Aorta (tissue), 5 donors: ENCODE results near the gene RND1. TPM values are rescaled to one million over a fixed set of nuclear protein-coding genes. Genes with fewer than 3 reads are reported as not detected.

Source experiments
- ATAC-seq: fragments of 200-7000 bp; cut with Tn5 transposase; one replicate; pipeline ENCODE4 v1.9.1; 2022; ENCODE audit warnings: moderate library complexity; ENCODE audit not compliant: low FRiP score
- DNase-seq, 2 donors: peaks; one replicate each; pipeline ENCODE4 v3.0.0-alpha.2; 2020
- H3K27ac ChIP-seq, 2 donors: one replicate each; pipeline ENCODE4 v1.5.1; 2013; ENCODE audit warnings: low read length in 2 of 2, mild to moderate bottlenecking in 2 of 2, moderate library complexity in 2 of 2, control low read depth in 1 of 2, inconsistent platforms in 1 of 2, low read depth in 1 of 2
- H3K27me3 ChIP-seq, 2 donors: one replicate each; pipeline ENCODE4 v1.6.1; 2013; ENCODE audit warnings: control low read depth in 1 of 2, low read length in 1 of 2, mild to moderate bottlenecking in 1 of 2, moderate library complexity in 1 of 2; ENCODE audit not compliant: insufficient read depth in 2 of 2, control insufficient read depth in 1 of 2
- H3K36me3 ChIP-seq, 2 donors: one replicate each; pipeline ENCODE4 v1.6.1; 2013; ENCODE audit warnings: control low read depth in 1 of 2, low read length in 1 of 2, mild to moderate bottlenecking in 1 of 2; ENCODE audit not compliant: insufficient read depth in 2 of 2, control insufficient read depth in 1 of 2
- H3K4me1 ChIP-seq, 2 donors: one replicate each; pipeline ENCODE4 v1.6.1; 2013; ENCODE audit warnings: low read length in 2 of 2, control low read depth in 1 of 2, mild to moderate bottlenecking in 1 of 2, moderate library complexity in 1 of 2; ENCODE audit not compliant: insufficient read depth in 2 of 2, control insufficient read depth in 1 of 2
- H3K4me3 ChIP-seq, 2 donors: one replicate each; pipeline ENCODE4 v1.5.1; 2013; ENCODE audit warnings: low read length in 2 of 2, control low read depth in 1 of 2, mild to moderate bottlenecking in 1 of 2
- H3K9me3 ChIP-seq: one replicate; pipeline ENCODE4 v1.6.1; 2013; ENCODE audit warnings: mild to moderate bottlenecking, low read length; ENCODE audit not compliant: control insufficient read depth
- WGBS, 2 donors: extraction: QIAGEN DNeasy Blood & Tissue Kit; methylation state at CpG; one replicate each; pipeline ENCODE4 v1.1.7; 2013; 5-methylcytosine and 5-hydroxymethylcytosine counted together
- intact Hi-C, 2 donors: fragments of 100-400 bp; cut with DNase I; formaldehyde crosslinking; loops; one replicate each; pipeline versions ENCODE4 v1.14.2 to v1.15.0; 2022
- polyA plus RNA-seq, 2 donors: library from polyadenylated mRNA; stranded (reverse); fragments of 200-250 nt; gene quantifications; one replicate each; pipeline ENCODE4 v1.2.3, GENCODE V29; 2013
- total RNA-seq, 2 donors: library from RNA; stranded (reverse); fragmentation: NEBNext Ultra II Directional; extraction: Animal tissue kit (Norgen Biotek cat#: 25700); gene quantifications; one replicate each; pipeline ENCODE4 v1.2.1, GENCODE V29; 2021
- donor health status: healthy with polysubstance abuse.
- donor health status: Bipolar disorder and iron deficiency.
- donor health status: DM: no; HTN: no; CAD: no.
- donor health status: DM: no; HTN: no; CAD: no.
- donor health status: DM: yes; HTN: yes; CAD: no.

RND1 gene
- total and polyA plus RNA-seq, 4 donors: 0.56 to 3.7 (median 2.3) TPM

GRCh38 chr12:48827026-48827425 is 38.6 kb downstream of the RND1 start:
- intact Hi-C loops: no loop called here
- H3K27me3 ChIP-seq: no peaks in the 10 kb centered on the region

GRCh38 chr12:48826209-48826855 is 39.3 kb downstream of the RND1 start:
- intact Hi-C loops: no loop called here
- 80 to 85% methylated on average over 15 of the region's 15 CpGs for whole genome bisulfite sequencing, 2 donors

More at GRCh38 chr12:48827026-48827425, 38.6 kb downstream of the RND1 start:
- Histone ChIP-seq H3K4me3 (no peak overlapping the region), H3K36me3 (peaks cover 9% of the 10 kb centered on the region in 2 donors), H3K4me1 (no peaks in the 10 kb centered on the region), H3K27ac (no peak overlapping the region), H3K9me3 (no peaks in the 10 kb centered on the region)
- DNase-seq (no peak), ATAC-seq (no peak)
- WGBS, 2 donors: 77 to 78% methylated on average over 8 of the region's 8 CpGs

GRCh38 chr12:48824905-48825304 is 40.8 kb downstream of the RND1 start:
- Histone ChIP-seq H3K27me3 (no peaks in the 10 kb centered on the region), H3K27ac (no peak overlapping the region), H3K4me1 (no peaks in the 10 kb centered on the region), H3K9me3 (no peaks in the 10 kb centered on the region), H3K36me3 (no peaks in the 10 kb centered on the region), H3K4me3 (no peak overlapping the region)
- DNase-seq (no peak), ATAC-seq (no peak)
- 89 to 92% methylated on average over 4 of the region's 4 CpGs for WGBS, 2 donors
- intact Hi-C loops: no loop called here

More at GRCh38 chr12:48826209-48826855, 39.3 kb downstream of the RND1 start:
- ATAC-seq: no peak
- no peak overlapping the region for H3K4me3 ChIP-seq
- H3K27ac ChIP-seq: no peak overlapping the region
- DNase-seq: no peak
- no peaks in the 10 kb centered on the region for H3K4me1 ChIP-seq
- H3K9me3 ChIP-seq: no peaks in the 10 kb centered on the region
- H3K36me3 ChIP-seq: peaks cover 2 to 7% of the 10 kb centered on the region in 2 donors
- H3K27me3 ChIP-seq: no peaks in the 10 kb centered on the region

- no peaks in the 10 kb centered on the region for H3K36me3 ChIP-seq
- no peak overlapping the region for H3K4me3 ChIP-seq
- no peaks in the 10 kb centered on the region for H3K9me3 ChIP-seq
- H3K27ac ChIP-seq: no peak overlapping the region
- intact Hi-C loops: no loop called here
- H3K27me3 ChIP-seq: no peaks in the 10 kb centered on the region
- no peaks in the 10 kb centered on the region for H3K4me1 ChIP-seq
- DNase-seq: no peak
- no peak for ATAC-seq
- WGBS, 2 donors: 74 to 80% methylated on average over 12 of the region's 12 CpGs
Observed at GRCh38 chr12:48824112-48824511, 41.6 kb downstream of the RND1 start.

GRCh38 chr12:48823281-48823680 is 42.4 kb downstream of the RND1 start:
- H3K27me3 ChIP-seq: no peaks in the 10 kb centered on the region
- no peak overlapping the region for H3K4me3 ChIP-seq
- H3K36me3 ChIP-seq: no peaks in the 10 kb centered on the region
- no peak overlapping the region for H3K27ac ChIP-seq
- H3K4me1 ChIP-seq: no peaks in the 10 kb centered on the region
- WGBS, 2 donors: 84 to 89% methylated on average over 11 of the region's 11 CpGs
- DNase-seq (no peak), ATAC-seq (no peak)
- H3K9me3 ChIP-seq: no peaks in the 10 kb centered on the region
- intact Hi-C loops: no loop called here

- Histone ChIP-seq H3K27me3 (no peaks in the 10 kb centered on the region), H3K9me3 (no peaks in the 10 kb centered on the region), H3K4me1 (no peaks in the 10 kb centered on the region), H3K27ac (no peak overlapping the region), H3K36me3 (no peaks in the 10 kb centered on the region), H3K4me3 (no peak overlapping the region)
- intact Hi-C loops: no loop called here
- ATAC-seq (no peak), DNase-seq (no peak)
- 70 to 83% methylated on average over 2 of the region's 2 CpGs for WGBS, 2 donors
Observed at GRCh38 chr12:48822711-48823110, 43.0 kb downstream of the RND1 start.

GRCh38 chr12:48822139-48822538 is 43.5 kb downstream of the RND1 start:
- Histone ChIP-seq H3K9me3 (no peaks in the 10 kb centered on the region), H3K4me1 (no peaks in the 10 kb centered on the region), H3K27ac (no peak overlapping the region), H3K36me3 (no peaks in the 10 kb centered on the region), H3K4me3 (no peak overlapping the region), H3K27me3 (no peaks in the 10 kb centered on the region)
- DNase-seq (no peak), ATAC-seq (no peak)
- intact Hi-C loops: no loop called here
- WGBS, 2 donors: 90 to 92% methylated on average over 5 of the region's 5 CpGs

- intact Hi-C loops: no loop called here
- Histone ChIP-seq H3K27ac (no peak overlapping the region), H3K27me3 (no peaks in the 10 kb centered on the region), H3K36me3 (no peaks in the 10 kb centered on the region), H3K4me3 (no peak overlapping the region), H3K9me3 (no peaks in the 10 kb centered on the region), H3K4me1 (no peaks in the 10 kb centered on the region)
- 74 to 78% methylated on average over 5 of the region's 5 CpGs for WGBS, 2 donors
- ATAC-seq (no peak), DNase-seq (no peak)
Observed at GRCh38 chr12:48819986-48820725, 45.5 kb downstream of the RND1 start.
